Cardiac muscle cell (in vitro differentiated cells and primary cell): ENCODE data around the gene CTNNA3. TPM values are rescaled to one million over a fixed set of nuclear protein-coding genes. Genes with fewer than 3 reads are reported as not detected.

Experiments
- DNase-seq, 2 donors: peaks; one replicate each; pipeline versions ENCODE4 v3.0.0 to v3.0.0-alpha.2; 2010 to 2017; ENCODE audit warnings: low read depth in 1 of 2, low spot score in 1 of 2
- H3K27ac ChIP-seq: fragments of 200-600 bp; sonication (generic); 2 replicates; pipeline ENCODE4 v1.5.1; 2016
- H3K27me3 ChIP-seq: fragments of 200-600 bp; sonication (generic); 2 replicates; pipeline ENCODE4 v1.6.0; 2016; ENCODE audit warnings: control low read depth
- H3K36me3 ChIP-seq: fragments of 200-600 bp; sonication (generic); 2 replicates; pipeline ENCODE4 v1.5.1; 2016; ENCODE audit warnings: control low read depth
- H3K4me1 ChIP-seq: fragments of 200-600 bp; sonication (generic); 2 replicates; pipeline ENCODE4 v1.8.1; 2017; ENCODE audit warnings: low read depth, mild to moderate bottlenecking, mixed run types
- H3K4me3 ChIP-seq: fragments of 200-600 bp; sonication (generic); 2 replicates; pipeline ENCODE4 v1.5.1; 2016; ENCODE audit warnings: mild to moderate bottlenecking
- H3K9me3 ChIP-seq: fragments of 200-600 bp; sonication (generic); 2 replicates; pipeline ENCODE4 v1.5.1; 2017; ENCODE audit warnings: low read depth, mild to moderate bottlenecking, control low read depth
- CTCF ChIP-seq: IDR thresholded peaks from 2 replicates; pipeline ENCODE4 v1.5.1; 2012; ENCODE audit warnings: low read depth, mild to moderate bottlenecking, low read length
- polyA plus RNA-seq: library from polyadenylated mRNA; unstranded; fragments of >200 nt; fragmentation: Nextera tagmentation; extraction: Ambion mirVana; gene quantifications from 2 replicates; pipeline ENCODE4 v1.2.1, GENCODE V29; 2016
- total RNA-seq: library from RNA; depleted of rRNA; stranded (reverse); fragments of >200 nt; gene quantifications from 2 replicates; pipeline ENCODE4 v1.2.3, GENCODE V29; 2016

CTNNA3 gene
- total and polyA plus RNA-seq, 2 experiments from 2014 or later = 55.8 to 71.7 TPM

DNA sequence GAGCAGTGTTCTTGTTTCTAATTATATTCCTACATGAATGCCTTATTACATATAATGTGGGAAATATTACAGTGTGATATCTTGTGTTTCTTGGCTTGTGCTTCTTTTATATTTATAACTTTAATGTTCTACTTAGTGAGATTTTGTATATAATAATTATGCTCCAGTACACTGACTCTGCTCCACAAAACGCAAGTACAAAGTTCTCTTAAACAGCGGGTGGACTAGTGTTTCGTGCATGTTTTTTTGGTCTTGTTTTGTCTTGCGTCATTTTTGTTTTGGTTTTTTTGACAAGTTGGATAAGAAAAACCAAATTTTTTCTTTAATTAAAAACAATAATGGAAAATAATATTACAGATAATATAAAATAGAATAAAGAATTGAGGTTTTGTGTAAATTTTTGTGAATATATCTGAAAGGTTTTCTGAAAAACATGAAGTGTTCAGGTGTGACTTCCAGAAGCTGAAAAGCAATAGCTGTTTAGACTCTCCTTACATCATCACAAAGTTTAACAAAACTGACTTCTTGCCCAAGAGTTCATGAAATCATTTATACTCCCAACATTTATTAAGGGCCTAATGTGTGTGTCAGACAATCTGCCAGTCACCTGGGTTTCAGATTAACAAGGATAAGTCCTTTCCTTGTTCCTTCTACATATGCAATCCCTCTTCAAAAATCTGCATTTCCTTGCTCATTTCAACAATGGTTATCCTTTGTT, 438.4 kb downstream of the CTNNA3 start:
- no peaks in the 10 kb centered on the region for H3K27me3 ChIP-seq
- no peak for DNase-seq
- no peaks in the 10 kb centered on the region for H3K36me3 ChIP-seq
- H3K4me1 ChIP-seq = no peaks in the 10 kb centered on the region
- no peak overlapping the region for H3K27ac ChIP-seq
- H3K4me3 ChIP-seq = no peak overlapping the region
- H3K9me3 ChIP-seq = no peaks in the 10 kb centered on the region
- no peak for TF ChIP-seq CTCF

DNA sequence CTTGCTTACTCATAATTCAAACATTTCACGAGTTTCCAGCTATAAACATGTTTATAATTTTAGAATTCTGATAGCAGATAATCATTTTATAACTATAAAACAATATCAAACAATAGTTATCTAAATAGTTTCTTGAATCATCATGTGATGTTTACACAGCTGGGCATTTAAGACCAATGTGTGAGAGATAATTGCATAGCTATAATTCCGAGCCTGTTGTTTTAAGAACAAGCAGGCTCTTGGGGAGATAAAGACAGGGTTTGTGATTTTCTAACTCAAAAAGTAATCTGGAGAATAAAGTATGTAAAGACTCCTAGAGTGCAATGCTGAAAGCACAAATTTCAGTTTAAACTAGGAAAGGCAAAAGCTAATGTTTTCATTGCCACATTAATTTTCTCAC, 439.0 kb downstream of the CTNNA3 start:
- Histone ChIP-seq H3K36me3 (no peaks in the 10 kb centered on the region), H3K9me3 (no peaks in the 10 kb centered on the region), H3K4me3 (no peak overlapping the region), H3K4me1 (no peaks in the 10 kb centered on the region), H3K27me3 (no peaks in the 10 kb centered on the region), H3K27ac (no peak overlapping the region)
- TF ChIP-seq CTCF = no peak
- DNase-seq = peak in 1 of 2 donors; percentile 3

DNA sequence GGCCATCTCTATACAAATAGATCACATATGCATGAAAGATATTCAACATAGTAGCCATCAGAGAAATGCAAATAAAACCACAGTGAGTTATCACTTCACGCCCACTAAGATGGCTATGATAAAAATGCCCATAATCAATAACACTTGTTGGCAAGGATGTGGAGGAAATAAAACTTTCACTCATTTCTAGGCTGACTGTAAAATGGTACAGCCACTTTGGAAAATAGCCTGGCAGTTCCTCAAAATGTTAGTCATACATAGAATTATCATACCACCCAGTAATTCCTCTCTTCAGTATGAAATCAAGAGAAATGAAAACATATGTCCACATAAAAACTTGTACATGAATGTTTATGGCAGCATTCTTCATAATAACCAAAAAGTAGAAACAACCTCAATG, 445.3 kb downstream of the CTNNA3 start:
- H3K4me1 ChIP-seq = no peaks in the 10 kb centered on the region
- no peaks in the 10 kb centered on the region for H3K9me3 ChIP-seq
- H3K27ac ChIP-seq = no peak overlapping the region
- no peaks in the 10 kb centered on the region for H3K27me3 ChIP-seq
- no peak for TF ChIP-seq CTCF
- H3K4me3 ChIP-seq = no peak overlapping the region
- no peak for DNase-seq
- no peaks in the 10 kb centered on the region for H3K36me3 ChIP-seq

GRCh38 chr10:67246066-67246555, 449.9 kb downstream of the CTNNA3 start:
- no peaks in the 10 kb centered on the region for H3K27me3 ChIP-seq
- DNase-seq = no peak
- no peaks in the 10 kb centered on the region for H3K4me1 ChIP-seq
- H3K36me3 ChIP-seq = no peaks in the 10 kb centered on the region
- no peaks in the 10 kb centered on the region for H3K9me3 ChIP-seq
- no peak for TF ChIP-seq CTCF
- no peak overlapping the region for H3K4me3 ChIP-seq
- no peak overlapping the region for H3K27ac ChIP-seq

GRCh38 chr10:67242528-67242927, 453.5 kb downstream of the CTNNA3 start:
- H3K9me3 ChIP-seq = no peaks in the 10 kb centered on the region
- no peak for TF ChIP-seq CTCF
- peak overlapping the region; percentile 27 for H3K27ac ChIP-seq
- no peaks in the 10 kb centered on the region for H3K4me1 ChIP-seq
- DNase-seq = no peak
- H3K27me3 ChIP-seq = no peaks in the 10 kb centered on the region
- H3K4me3 ChIP-seq = no peak overlapping the region
- H3K36me3 ChIP-seq = no peaks in the 10 kb centered on the region
